HepG2 (cell line): ENCODE results near the gene C11orf68. TPM values are rescaled to one million over a fixed set of nuclear protein-coding genes. Genes with fewer than 3 reads are reported as not detected.

Experiments
- ARNT2 ChIP-seq: sonication (generic); formaldehyde crosslinking; IDR thresholded peaks from 2 replicates; pipeline ENCODE4 v1.8.0; 2022; ENCODE audit warnings: mild to moderate bottlenecking, low read depth, missing genetic modification reagents, moderate library complexity
- FOSL2 ChIP-seq: sonication (generic); formaldehyde crosslinking; IDR thresholded peaks from 2 replicates; pipeline ENCODE4 v1.4.0; 2020; ENCODE audit warnings: missing genetic modification reagents
- GABPA ChIP-seq, 2 experiments: IDR thresholded peaks; 2 replicates each; pipeline ENCODE4 v1.6.1; 2011 to 2016; ENCODE audit warnings: low read depth in 2 of 2, low read length in 1 of 2, missing biosample characterization in 1 of 2, missing genetic modification characterization in 1 of 2
- HNRNPLL ChIP-seq: fragments of 200-400 bp; formaldehyde crosslinking; IDR thresholded peaks from 2 replicates; pipeline ENCODE4 v1.6.1; 2017; ENCODE audit warnings: mild to moderate bottlenecking, low read depth, low read length; ENCODE audit not compliant: poor library complexity, severe bottlenecking
- HOXA7 ChIP-seq: sonication (generic); formaldehyde crosslinking; IDR thresholded peaks from 2 replicates; pipeline ENCODE4 v1.8.1; 2022; ENCODE audit warnings: mild to moderate bottlenecking, missing genetic modification reagents, moderate library complexity
- ISX ChIP-seq: sonication (generic); formaldehyde crosslinking; conservative IDR thresholded peaks from 2 replicates; pipeline ENCODE4 v1.5.0; 2020; ENCODE audit warnings: missing genetic modification reagents
- JUN ChIP-seq: sonication (generic); formaldehyde crosslinking; IDR thresholded peaks from 2 replicates; pipeline ENCODE4 v1.4.0; 2020; ENCODE audit warnings: mild to moderate bottlenecking, missing genetic modification reagents
- KAT7 ChIP-seq: IDR thresholded peaks from 2 replicates; pipeline ENCODE4 v1.6.1; 2018; ENCODE audit warnings: borderline replicate concordance, missing compliant biosample characterization
- LCORL ChIP-seq, 2 experiments: fragments of 450-650 bp in 1 of 2; sonication (generic) in 1 of 2; formaldehyde crosslinking in 1 of 2; IDR thresholded peaks; 2 replicates each; pipeline versions ENCODE4 v1.5.0 to v1.6.1; 2017 to 2020; ENCODE audit warnings: antibody characterized with exemption in 1 of 2, missing genetic modification reagents in 1 of 2
- MEIS2 ChIP-seq: sonication (generic); formaldehyde crosslinking; IDR thresholded peaks from 2 replicates; pipeline ENCODE4 v1.9.0; 2021; ENCODE audit warnings: mild to moderate bottlenecking, missing genetic modification reagents
- NKX3-1 ChIP-seq: sonication (generic); formaldehyde crosslinking; IDR thresholded peaks from 2 replicates; pipeline ENCODE4 v1.5.0; 2020; ENCODE audit warnings: missing genetic modification reagents
- ZFP36L1 ChIP-seq: sonication (generic); formaldehyde crosslinking; IDR thresholded peaks from 2 replicates; pipeline ENCODE4 v1.8.0; 2022; ENCODE audit warnings: mild to moderate bottlenecking, missing genetic modification reagents, moderate library complexity
- ZNF235 ChIP-seq: sonication (generic); formaldehyde crosslinking; IDR thresholded peaks from 2 replicates; pipeline ENCODE4 v1.8.1; 2023; ENCODE audit warnings: mild to moderate bottlenecking, missing genetic modification reagents, borderline replicate concordance
- ZNF563 ChIP-seq: sonication (generic); formaldehyde crosslinking; IDR thresholded peaks from 2 replicates; pipeline ENCODE4 v1.8.0; 2022; ENCODE audit warnings: mild to moderate bottlenecking, moderate library complexity, missing genetic modification reagents
- ZNF747 ChIP-seq: sonication (generic); formaldehyde crosslinking; IDR thresholded peaks from 2 replicates; pipeline ENCODE4 v1.8.1; 2023; ENCODE audit warnings: missing genetic modification reagents, mild to moderate bottlenecking, borderline replicate concordance
- ZNF850 ChIP-seq: sonication (generic); formaldehyde crosslinking; conservative IDR thresholded peaks from 2 replicates; pipeline ENCODE4 v1.9.0; 2021; ENCODE audit warnings: mild to moderate bottlenecking, missing genetic modification reagents
- polyA plus RNA-seq, 8 experiments: library from polyadenylated mRNA; depleted of rRNA in 3 of 8; stranded (reverse) in 7 of 8; unstranded in 1 of 8; fragments of >200 nt; fragmentation: Illumina TruSeq in 4 of 8; extraction: Trizol in 4 of 8; gene quantifications; 2 replicates each; pipeline versions ENCODE4 v1.2.1 to v1.2.3, GENCODE V29; 2011 to 2016; ENCODE audit warnings: low read depth in 4 of 8, missing spikeins in 1 of 8, mixed read lengths in 1 of 8; ENCODE audit not compliant: insufficient read depth in 1 of 8
- total RNA-seq, 5 experiments: library from RNA; depleted of rRNA; stranded (reverse); fragments of >200 nt; fragmentation: Illumina TruSeq; extraction: Trizol; gene quantifications; 2 replicates each; pipeline ENCODE4 v1.2.3, GENCODE V29; 2016; ENCODE audit warnings: low read depth in 1 of 5
- TF ChIP-seq, protein P1 (sequence below), 2 experiments: fragments of 450-650 bp in 1 of 2; sonication (generic) in 1 of 2; formaldehyde crosslinking in 1 of 2; IDR thresholded peaks; 2 replicates each; pipeline versions ENCODE4 v1.6.1 to v1.8.0; 2016 to 2022; ENCODE audit warnings: antibody characterized with exemption in 1 of 2, mild to moderate bottlenecking in 1 of 2, missing genetic modification reagents in 1 of 2
- TF ChIP-seq, protein P2 (sequence below), 2 experiments: sonication (generic) in 1 of 2; formaldehyde crosslinking in 1 of 2; IDR thresholded peaks; 2 replicates each; pipeline versions ENCODE4 v1.5.1 to v1.6.1; 2011 to 2020; ENCODE audit warnings: borderline replicate concordance in 1 of 2, low read depth in 1 of 2, low read length in 1 of 2, mild to moderate bottlenecking in 1 of 2, missing genetic modification reagents in 1 of 2, moderate library complexity in 1 of 2

C11orf68 gene
- total and polyA plus RNA-seq, 2 of the 13 experiments (the other 11 are each of a cell fraction or from before 2014, with no cell fraction given), result 8.4 to 28.3 TPM

DNA sequence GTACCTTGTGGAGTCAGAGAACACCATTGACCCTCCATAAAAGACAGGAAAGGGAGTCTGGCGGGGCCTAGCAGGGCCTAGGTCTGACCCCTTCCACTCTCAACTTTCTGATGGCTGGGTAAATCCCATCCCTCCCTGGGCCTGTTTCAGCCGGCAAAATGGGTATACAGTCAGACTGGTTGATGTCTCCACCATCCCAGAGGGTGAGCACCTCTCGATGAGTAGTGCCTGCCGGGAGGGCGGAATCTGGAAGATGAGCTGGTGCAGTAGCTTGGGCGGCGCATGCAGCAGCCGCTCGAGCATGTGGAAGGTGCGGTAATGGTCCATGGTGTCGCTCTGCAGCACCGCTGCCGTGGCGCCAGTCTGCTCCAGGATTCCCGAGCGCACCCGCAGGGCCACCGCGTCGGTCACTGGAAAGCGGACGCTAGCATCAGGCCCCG is 31.1 kb downstream of the C11orf68 start (continued):
- TF ChIP-seq, protein P1, sequence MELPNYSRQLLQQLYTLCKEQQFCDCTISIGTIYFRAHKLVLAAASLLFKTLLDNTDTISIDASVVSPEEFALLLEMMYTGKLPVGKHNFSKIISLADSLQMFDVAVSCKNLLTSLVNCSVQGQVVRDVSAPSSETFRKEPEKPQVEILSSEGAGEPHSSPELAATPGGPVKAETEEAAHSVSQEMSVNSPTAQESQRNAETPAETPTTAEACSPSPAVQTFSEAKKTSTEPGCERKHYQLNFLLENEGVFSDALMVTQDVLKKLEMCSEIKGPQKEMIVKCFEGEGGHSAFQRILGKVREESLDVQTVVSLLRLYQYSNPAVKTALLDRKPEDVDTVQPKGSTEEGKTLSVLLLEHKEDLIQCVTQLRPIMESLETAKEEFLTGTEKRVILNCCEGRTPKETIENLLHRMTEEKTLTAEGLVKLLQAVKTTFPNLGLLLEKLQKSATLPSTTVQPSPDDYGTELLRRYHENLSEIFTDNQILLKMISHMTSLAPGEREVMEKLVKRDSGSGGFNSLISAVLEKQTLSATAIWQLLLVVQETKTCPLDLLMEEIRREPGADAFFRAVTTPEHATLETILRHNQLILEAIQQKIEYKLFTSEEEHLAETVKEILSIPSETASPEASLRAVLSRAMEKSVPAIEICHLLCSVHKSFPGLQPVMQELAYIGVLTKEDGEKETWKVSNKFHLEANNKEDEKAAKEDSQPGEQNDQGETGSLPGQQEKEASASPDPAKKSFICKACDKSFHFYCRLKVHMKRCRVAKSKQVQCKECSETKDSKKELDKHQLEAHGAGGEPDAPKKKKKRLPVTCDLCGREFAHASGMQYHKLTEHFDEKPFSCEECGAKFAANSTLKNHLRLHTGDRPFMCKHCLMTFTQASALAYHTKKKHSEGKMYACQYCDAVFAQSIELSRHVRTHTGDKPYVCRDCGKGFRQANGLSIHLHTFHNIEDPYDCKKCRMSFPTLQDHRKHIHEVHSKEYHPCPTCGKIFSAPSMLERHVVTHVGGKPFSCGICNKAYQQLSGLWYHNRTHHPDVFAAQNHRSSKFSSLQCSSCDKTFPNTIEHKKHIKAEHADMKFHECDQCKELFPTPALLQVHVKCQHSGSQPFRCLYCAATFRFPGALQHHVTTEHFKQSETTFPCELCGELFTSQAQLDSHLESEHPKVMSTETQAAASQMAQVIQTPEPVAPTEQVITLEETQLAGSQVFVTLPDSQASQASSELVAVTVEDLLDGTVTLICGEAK (IDR thresholded peaks at IDR 0.05), result no peak
- TF ChIP-seq, protein P1 (CRISPR knock-in tag; IDR thresholded peaks at IDR 0.05), result peak; percentile 12; the same call in 1 of the 2 replicates
- TF ChIP-seq GABPA (IDR thresholded peaks at IDR 0.05; ENCODE audit: low read depth, low read length), result no peak
- no peak for TF ChIP-seq GABPA (CRISPR knock-in tag; IDR thresholded peaks at IDR 0.05; ENCODE audit: low read depth)
- no peak for TF ChIP-seq ISX (CRISPR knock-in tag)
- no peak for TF ChIP-seq HOXA7 (CRISPR knock-in tag)
- 0 out of 2 replicates have a peak, but pooled peaks have one; percentile 49 for TF ChIP-seq ZFP36L1 (CRISPR knock-in tag)
- TF ChIP-seq ZNF563, result 0 out of 2 replicates have a peak, but pooled peaks have one; percentile 44
- no peak for TF ChIP-seq FOSL2
- no peak for TF ChIP-seq MEIS2
- TF ChIP-seq ZNF235 (CRISPR knock-in tag), result 0 out of 2 replicates have a peak, but pooled peaks have one; percentile 27
- no peak for TF ChIP-seq LCORL (IDR thresholded peaks at IDR 0.05)
- TF ChIP-seq LCORL (CRISPR knock-in tag; IDR thresholded peaks at IDR 0.05), result no peak
- TF ChIP-seq NKX3-1, result 0 out of 2 replicates have a peak, but pooled peaks have one; percentile 10
- no peak for TF ChIP-seq ZNF747
- no peak for TF ChIP-seq ZNF850 (CRISPR knock-in tag)
- TF ChIP-seq, protein P2, sequence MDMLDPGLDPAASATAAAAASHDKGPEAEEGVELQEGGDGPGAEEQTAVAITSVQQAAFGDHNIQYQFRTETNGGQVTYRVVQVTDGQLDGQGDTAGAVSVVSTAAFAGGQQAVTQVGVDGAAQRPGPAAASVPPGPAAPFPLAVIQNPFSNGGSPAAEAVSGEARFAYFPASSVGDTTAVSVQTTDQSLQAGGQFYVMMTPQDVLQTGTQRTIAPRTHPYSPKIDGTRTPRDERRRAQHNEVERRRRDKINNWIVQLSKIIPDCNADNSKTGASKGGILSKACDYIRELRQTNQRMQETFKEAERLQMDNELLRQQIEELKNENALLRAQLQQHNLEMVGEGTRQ (IDR thresholded peaks at IDR 0.05; ENCODE audit: low read depth, low read length), result no peak
- TF ChIP-seq, protein P2 (CRISPR knock-in tag; IDR thresholded peaks at IDR 0.05; ENCODE audit: borderline replicate concordance), result 0 out of 2 replicates have a peak, but pooled peaks have one; percentile 21
- TF ChIP-seq JUN (CRISPR knock-in tag), result no peak
- TF ChIP-seq ARNT2 (CRISPR knock-in tag), result peak; percentile 12; the same call in 1 of the 2 replicates
- no peak for TF ChIP-seq KAT7
- TF ChIP-seq HNRNPLL, result peak; percentile 33
